GM23248 (cell line): Measurements from ENCODE around the gene MFSD11. TPM values are rescaled to one million over a fixed set of nuclear protein-coding genes. Genes with fewer than 3 reads are reported as not detected.
"Not testable (repeated sequence)": the region's sequence is repeated elsewhere in the genome, so short reads cannot be mapped to it uniquely, and the experiment has no call there.

Source experiments
- DNase-seq: peaks from one replicate; pipeline ENCODE4 v3.0.0-alpha.2; 2015
- H2AFZ ChIP-seq: fragments of 200-600 bp; sonication (generic); 2 replicates; pipeline ENCODE4 v1.6.1; 2016; ENCODE audit warnings: antibody characterized with exemption
- H3F3A ChIP-seq: fragments of 200-600 bp; sonication (generic); 2 replicates; pipeline ENCODE4 v1.6.1; 2016; ENCODE audit warnings: mild to moderate bottlenecking, antibody characterized with exemption, mixed run types; ENCODE audit not compliant: insufficient read depth
- H3K27ac ChIP-seq: fragments of 200-600 bp; sonication (generic); 2 replicates; pipeline ENCODE4 v1.5.1; 2016; ENCODE audit warnings: mild to moderate bottlenecking
- H3K27me3 ChIP-seq: fragments of 200-600 bp; sonication (generic); replicated peaks from 2 replicates; pipeline ENCODE4 v1.6.1; 2016; ENCODE audit warnings: mild to moderate bottlenecking; ENCODE audit not compliant: insufficient read depth
- H3K36me3 ChIP-seq: fragments of 200-600 bp; sonication (generic); 2 replicates; pipeline ENCODE4 v1.6.1; 2016; ENCODE audit warnings: low read depth, mild to moderate bottlenecking
- H3K4me1 ChIP-seq: fragments of 200-600 bp; sonication (generic); 2 replicates; pipeline ENCODE4 v1.6.1; 2016; ENCODE audit warnings: mild to moderate bottlenecking; ENCODE audit not compliant: insufficient read depth
- H3K4me2 ChIP-seq: fragments of 200-600 bp; sonication (generic); one replicate; pipeline ENCODE4 v1.6.1; 2016; ENCODE audit warnings: mild to moderate bottlenecking; ENCODE audit not compliant: unreplicated experiment
- H3K4me3 ChIP-seq: fragments of 200-600 bp; sonication (generic); 2 replicates; pipeline ENCODE4 v1.5.1; 2016; ENCODE audit warnings: mild to moderate bottlenecking
- H3K79me2 ChIP-seq: fragments of 200-600 bp; sonication (generic); 2 replicates; pipeline ENCODE4 v1.6.1; 2016; ENCODE audit warnings: mild to moderate bottlenecking; ENCODE audit not compliant: insufficient read depth
- H3K9ac ChIP-seq: fragments of 200-600 bp; sonication (generic); 2 replicates; pipeline ENCODE4 v1.6.1; 2016; ENCODE audit warnings: mild to moderate bottlenecking
- H3K9me2 ChIP-seq: fragments of 200-600 bp; sonication (generic); 2 replicates; pipeline ENCODE4 v1.6.1; 2016; ENCODE audit warnings: mixed run types, mild to moderate bottlenecking, moderate library complexity; ENCODE audit not compliant: insufficient read depth
- H3K9me3 ChIP-seq: fragments of 200-600 bp; sonication (generic); one replicate; pipeline ENCODE4 v1.6.1; 2017; ENCODE audit warnings: low read depth
- H4K20me1 ChIP-seq: fragments of 200-600 bp; sonication (generic); 2 replicates; pipeline ENCODE4 v1.6.0; 2016; ENCODE audit not compliant: insufficient read depth
- EZH2 ChIP-seq: fragments of 200-600 bp; sonication (generic); IDR thresholded peaks from 2 replicates; pipeline ENCODE4 v1.6.1; 2018; ENCODE audit warnings: antibody characterized with exemption, mild to moderate bottlenecking; ENCODE audit not compliant: insufficient read depth, poor library complexity, severe bottlenecking
- EZH2phosphoT487 ChIP-seq: fragments of 200-600 bp; sonication (generic); IDR thresholded peaks from 2 replicates; pipeline ENCODE4 v1.6.1; 2018; ENCODE audit warnings: antibody characterized with exemption, moderate library complexity, mild to moderate bottlenecking, low read depth; ENCODE audit not compliant: insufficient read depth
- WGBS, 2 experiments: methylation state at CpG; one replicate each; pipeline ENCODE4 v1.1.6; 2015 to 2017; ENCODE audit warnings: low lambda C conversion rate in 2 of 2, low coverage in 1 of 2; ENCODE audit errors: missing lambda C conversion rate in 2 of 2; 5-methylcytosine and 5-hydroxymethylcytosine counted together
- in situ Hi-C: fragments of 300-500 bp; cut with MboI; formaldehyde crosslinking; loops from 2 replicates; pipeline ENCODE4 v1.15.0; 2020
- polyA plus RNA-seq: library from polyadenylated mRNA; unstranded; fragments of >200 nt; fragmentation: Nextera tagmentation; extraction: Ambion mirVana; gene quantifications from 2 replicates; pipeline ENCODE4 v1.2.1, GENCODE V29; 2016
- total RNA-seq: library from RNA; depleted of rRNA; stranded (reverse); fragments of >200 nt; shearing (Covaris generic); gene quantifications from 2 replicates; pipeline ENCODE4 v1.2.3, GENCODE V29; 2014

MFSD11 gene
- total and polyA plus RNA-seq, 2 experiments from 2014 or later, result 24.2 to 29.8 TPM

DNA sequence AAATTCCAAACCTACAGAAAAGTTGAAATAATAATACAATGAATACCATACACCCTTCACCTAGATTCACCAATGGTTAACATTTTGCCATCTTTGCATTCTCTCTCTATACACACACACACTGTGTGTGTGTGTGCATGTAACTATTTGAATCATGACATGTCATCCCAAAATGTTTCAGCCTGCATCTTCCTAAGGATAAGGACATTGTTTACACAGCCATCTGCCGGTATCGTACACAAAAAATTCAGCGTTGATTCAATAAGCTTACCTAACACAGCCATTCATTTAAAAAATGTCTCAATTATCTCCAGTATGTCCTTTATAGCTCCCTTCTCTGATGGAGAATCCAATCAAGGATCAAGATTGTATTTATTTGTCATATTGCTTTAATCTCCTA lies 31.1 kb upstream of the MFSD11 start:
- TF ChIP-seq EZH2phosphoT487 (no peak), EZH2 (no peak)
- Histone ChIP-seq H3K36me3 (no peaks in the 10 kb centered on the region), H3K27ac (no peak overlapping the region), H3K4me3 (no peak overlapping the region), H2AFZ (no peak overlapping the region), H3K4me2 (no peak overlapping the region), H4K20me1 (peaks cover 7% of the 10 kb centered on the region; the same call in 1 of the 2 replicates), H3F3A (peaks cover 37% of the 10 kb centered on the region), H3K9me3 (no peaks in the 10 kb centered on the region), H3K27me3 (no peaks in the 10 kb centered on the region), H3K9me2 (no peaks in the 10 kb centered on the region), H3K4me1 (peaks cover 32% of the 10 kb centered on the region), H3K9ac (no peak overlapping the region), H3K79me2 (peaks cover 88% of the 10 kb centered on the region)
- WGBS, 2 experiments, result 82 to 84% methylated on average over 3 of the region's 3 CpGs
- in situ Hi-C loops, result no loop called here
- DNase-seq, result no peak

DNA sequence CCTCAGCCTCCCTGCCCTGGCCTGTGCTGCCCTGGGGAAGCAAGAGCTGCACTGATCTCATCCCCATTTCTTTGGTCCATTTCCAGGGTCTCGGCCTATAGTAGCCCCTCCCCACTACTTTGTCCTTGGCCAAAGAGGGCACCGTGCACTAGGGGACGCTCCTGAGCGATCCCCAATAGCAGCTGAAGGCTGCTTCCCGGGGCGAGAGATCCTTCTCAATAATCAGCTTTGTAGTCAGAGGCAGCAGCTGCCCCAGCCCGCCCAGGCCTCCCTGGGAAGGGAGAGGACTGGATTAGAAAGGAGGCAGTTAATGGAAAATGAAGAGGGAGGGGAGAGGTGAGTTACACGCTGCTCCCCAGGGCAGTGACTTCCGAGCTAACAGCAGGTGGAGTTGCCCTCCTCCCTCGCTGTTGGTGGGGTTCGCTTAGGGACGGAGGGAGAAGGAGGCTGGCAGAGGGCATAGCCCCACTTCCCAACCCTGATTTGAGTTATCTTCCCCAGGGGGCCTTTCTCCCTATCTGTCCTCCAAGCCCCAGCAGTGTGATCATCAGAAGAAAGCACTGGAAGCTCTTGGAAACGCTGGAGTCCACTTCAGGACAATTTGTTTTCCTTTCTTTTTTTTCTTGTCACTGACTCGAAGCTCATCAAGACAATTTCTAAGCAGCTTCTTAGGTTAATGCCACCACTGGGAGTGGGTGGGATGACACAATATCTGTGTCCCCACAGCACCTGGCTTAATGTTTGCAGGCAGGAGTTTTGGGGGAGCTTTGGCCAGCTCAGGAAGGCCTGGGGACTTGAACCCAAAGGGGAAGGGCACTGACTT lies 29.7 kb upstream of the MFSD11 start:
- no peaks in the 10 kb centered on the region for H3K27me3 ChIP-seq
- peaks cover 7% of the 10 kb centered on the region; the same call in 1 of the 2 replicates for H4K20me1 ChIP-seq
- peak overlapping the region; percentile 90 for H3K4me3 ChIP-seq
- H3K4me2 ChIP-seq, result peak overlapping the region; percentile 95
- H3K27ac ChIP-seq, result peak overlapping the region; percentile 98
- no peak overlapping the region for H2AFZ ChIP-seq
- WGBS, 2 experiments, result 52 to 58% methylated on average over 14 of the region's 14 CpGs
- no peaks in the 10 kb centered on the region for H3K9me3 ChIP-seq
- H3K79me2 ChIP-seq, result peaks cover 88% of the 10 kb centered on the region
- TF ChIP-seq EZH2phosphoT487 (no peak), EZH2 (no peak)
- H3F3A ChIP-seq, result peaks cover 41% of the 10 kb centered on the region
- DNase-seq, result no peak
- in situ Hi-C loops, result no loop called here
- H3K36me3 ChIP-seq, result no peaks in the 10 kb centered on the region
- H3K4me1 ChIP-seq, result peaks cover 29% of the 10 kb centered on the region
- H3K9me2 ChIP-seq, result no peaks in the 10 kb centered on the region
- H3K9ac ChIP-seq, result peak overlapping the region; percentile 99

DNA sequence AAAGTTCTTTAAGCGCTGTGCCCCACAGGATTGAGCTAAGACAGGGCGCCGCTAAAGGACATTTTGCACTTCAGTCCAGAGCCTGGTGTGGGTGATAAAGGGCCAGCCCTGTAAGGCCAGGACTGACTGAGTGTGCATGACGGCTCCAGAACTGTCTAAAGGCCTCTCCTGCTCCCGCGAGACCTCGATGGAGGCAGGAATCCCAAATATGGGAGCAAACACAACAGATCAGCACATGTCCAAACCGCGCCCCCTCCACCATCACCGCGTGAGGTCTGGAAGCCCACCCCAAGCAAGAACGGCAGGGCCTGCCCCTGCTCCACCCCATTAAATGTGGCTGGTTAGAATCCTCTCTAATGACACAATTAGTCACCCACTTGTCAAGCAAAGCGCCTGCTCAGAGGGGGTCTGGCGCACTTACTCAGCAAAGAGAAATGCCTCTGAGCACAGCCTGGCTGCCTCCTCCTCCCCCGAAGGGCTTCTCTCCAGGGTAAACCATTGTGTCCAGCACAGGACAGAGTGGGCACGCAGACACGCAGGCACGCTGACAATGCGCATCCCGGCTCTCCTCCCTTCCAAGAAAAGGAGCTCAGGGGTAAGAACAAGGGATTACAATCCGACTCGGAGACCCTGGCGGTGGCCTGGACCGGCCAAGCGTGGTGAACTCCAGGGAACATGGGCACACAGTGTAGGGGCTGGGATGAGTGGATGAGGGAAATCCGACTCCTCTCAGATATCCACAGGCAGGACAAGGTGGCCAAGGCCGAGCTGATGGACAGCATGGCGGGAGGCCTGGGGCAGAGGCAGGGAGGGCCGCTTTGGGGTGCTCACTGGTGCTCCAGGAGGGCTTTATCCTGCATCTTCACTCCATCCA lies 28.6 kb upstream of the MFSD11 start:
- H3K9ac ChIP-seq, result peak overlapping the region; percentile 99
- H2AFZ ChIP-seq, result no peak overlapping the region
- no peaks in the 10 kb centered on the region for H3K36me3 ChIP-seq
- no peaks in the 10 kb centered on the region for H3K27me3 ChIP-seq
- peak overlapping the region; percentile 95 for H3K4me2 ChIP-seq
- 4 to 5% methylated on average over 29 of the region's 29 CpGs for WGBS, 2 experiments
- peak; percentile 98 for DNase-seq
- H3K27ac ChIP-seq, result peak overlapping the region; percentile 98
- in situ Hi-C loops, result no loop called here
- H3K4me3 ChIP-seq, result peak overlapping the region; percentile 90
- no peaks in the 10 kb centered on the region for H3K9me2 ChIP-seq
- H3K9me3 ChIP-seq, result no peaks in the 10 kb centered on the region
- peaks cover 7% of the 10 kb centered on the region; the same call in 1 of the 2 replicates for H4K20me1 ChIP-seq
- H3K4me1 ChIP-seq, result peaks cover 30% of the 10 kb centered on the region
- TF ChIP-seq EZH2phosphoT487, result no peak
- no peak for TF ChIP-seq EZH2
- peaks cover 44% of the 10 kb centered on the region for H3F3A ChIP-seq
- H3K79me2 ChIP-seq, result peaks cover 88% of the 10 kb centered on the region

DNA sequence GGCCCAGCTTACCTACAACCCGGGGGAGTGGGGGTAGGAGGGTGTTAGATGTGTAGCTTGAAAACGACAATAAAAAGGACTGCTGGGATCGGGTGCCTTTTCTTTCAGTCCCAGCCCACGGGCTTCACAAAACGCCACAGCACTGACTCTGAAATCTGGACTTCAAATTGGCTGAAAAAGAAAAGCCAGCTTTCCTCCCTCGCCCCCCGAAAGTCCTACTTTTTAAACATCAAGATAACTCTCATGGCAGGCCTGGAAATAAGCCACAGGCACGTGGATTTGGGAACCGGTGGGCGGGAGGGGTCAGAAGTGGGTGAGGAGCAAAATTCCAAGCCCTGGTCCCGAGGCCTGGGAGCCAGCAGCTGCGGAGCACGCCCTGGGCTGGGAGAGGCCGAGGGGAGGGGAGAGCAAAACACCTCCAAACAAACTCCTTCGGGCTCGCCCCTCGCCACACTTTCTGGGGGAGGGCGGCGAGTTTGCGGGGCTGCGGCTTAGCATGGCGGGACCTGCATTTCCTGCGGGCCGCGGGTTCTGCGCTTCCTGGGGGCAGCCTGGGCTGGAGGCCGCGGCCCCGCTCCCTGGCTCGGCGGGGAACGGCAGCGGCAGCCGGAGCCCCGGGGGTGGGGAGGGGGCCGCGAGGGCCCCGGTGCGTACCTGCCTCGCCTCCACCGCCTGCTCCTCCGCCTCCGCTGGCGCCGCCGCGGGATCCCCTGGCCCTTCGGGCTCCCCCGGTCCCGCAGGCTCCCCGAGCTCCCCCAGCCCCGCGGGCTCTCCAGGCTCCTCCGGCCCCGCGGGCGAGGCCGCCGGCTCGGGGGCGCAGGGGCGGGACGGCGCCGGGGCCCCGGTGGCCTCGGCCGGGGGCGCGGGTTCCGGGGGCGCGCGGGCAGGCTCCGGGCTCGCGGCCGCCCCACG lies 27.7 kb upstream of the MFSD11 start:
- H3K27me3 ChIP-seq, H3K9me2 ChIP-seq, H4K20me1 ChIP-seq, in situ Hi-C loops, H3K9me3 ChIP-seq, H3K36me3 ChIP-seq, H2AFZ ChIP-seq: not testable (repeated sequence)
- peak overlapping the region; percentile 95 for H3K4me2 ChIP-seq
- peaks cover 88% of the 10 kb centered on the region for H3K79me2 ChIP-seq
- peaks cover 37% of the 10 kb centered on the region for H3K4me1 ChIP-seq
- peak overlapping the region; percentile 90 for H3K4me3 ChIP-seq
- WGBS, 2 experiments, result 1% methylated on average over 23 to 26 of the region's 79 CpGs
- peak; percentile 65 for DNase-seq
- peak overlapping the region; percentile 98 for H3K27ac ChIP-seq
- H3F3A ChIP-seq, result peaks cover 50% of the 10 kb centered on the region
- H3K9ac ChIP-seq, result peak overlapping the region; percentile 99
